H9 (cell line): ENCODE results near the gene PRR23E. TPM values are rescaled to one million over a fixed set of nuclear protein-coding genes. Genes with fewer than 3 reads are reported as not detected.

Source experiments
- DNase-seq: peaks from one replicate; pipeline ENCODE4 v3.0.0-alpha.2; 2017
- H2AFZ ChIP-seq: one replicate; pipeline ENCODE4 v1.6.1; 2013; ENCODE audit warnings: mild to moderate bottlenecking, low read length, control low read depth, moderate library complexity
- H2AK5ac ChIP-seq: 2 replicates; pipeline ENCODE4 v1.6.1; 2013; ENCODE audit warnings: low read length, control low read depth, mixed read lengths; ENCODE audit not compliant: insufficient read length
- H2BK120ac ChIP-seq: one replicate; pipeline ENCODE4 v1.6.1; 2013; ENCODE audit warnings: low read depth, mild to moderate bottlenecking, low read length, control low read depth, inconsistent platforms; ENCODE audit not compliant: poor library complexity, severe bottlenecking
- H2BK12ac ChIP-seq: 2 replicates; pipeline ENCODE4 v1.6.1; 2013; ENCODE audit warnings: low read length, control low read depth, mixed read lengths, low read depth; ENCODE audit not compliant: insufficient read length
- H2BK15ac ChIP-seq: 2 replicates; pipeline ENCODE4 v1.6.1; 2013; ENCODE audit warnings: low read depth, low read length, control low read depth
- H2BK20ac ChIP-seq: one replicate; pipeline ENCODE4 v1.6.1; 2013; ENCODE audit warnings: low read depth, mild to moderate bottlenecking, low read length, control low read depth, inconsistent platforms; ENCODE audit not compliant: poor library complexity, severe bottlenecking
- H2BK5ac ChIP-seq: 2 replicates; pipeline ENCODE4 v1.6.1; 2013; ENCODE audit warnings: low read length, control low read depth, mixed read lengths; ENCODE audit not compliant: insufficient read length
- H3K14ac ChIP-seq: 2 replicates; pipeline ENCODE4 v1.6.1; 2013; ENCODE audit warnings: low read length, control low read depth; ENCODE audit not compliant: insufficient read depth
- H3K18ac ChIP-seq: 2 replicates; pipeline ENCODE4 v1.6.1; 2013; ENCODE audit warnings: low read depth, mild to moderate bottlenecking, mixed read lengths, low read length, control low read depth; ENCODE audit not compliant: insufficient read length
- H3K23ac ChIP-seq: 2 replicates; pipeline ENCODE4 v1.6.1; 2013; ENCODE audit warnings: low read length, control low read depth, mixed read lengths, low read depth; ENCODE audit not compliant: insufficient read length
- H3K23me2 ChIP-seq: 2 replicates; pipeline ENCODE4 v1.6.1; 2013; ENCODE audit warnings: low read depth, mild to moderate bottlenecking, mixed read lengths, low read length, control low read depth; ENCODE audit not compliant: insufficient read length, poor library complexity, severe bottlenecking
- H3K27ac ChIP-seq: 2 replicates; pipeline ENCODE4 v1.5.1; 2013; ENCODE audit warnings: low read length, control low read depth, mixed read lengths, low read depth; ENCODE audit not compliant: insufficient read length
- H3K27me3 ChIP-seq: 2 replicates; pipeline ENCODE4 v1.6.1; 2013; ENCODE audit warnings: low read length, control low read depth, inconsistent platforms; ENCODE audit not compliant: insufficient read depth
- H3K4ac ChIP-seq: 2 replicates; pipeline ENCODE4 v1.6.1; 2013; ENCODE audit warnings: low read depth, mild to moderate bottlenecking, control low read depth, inconsistent platforms, low read length, moderate library complexity
- H3K4me1 ChIP-seq: 2 replicates; pipeline ENCODE4 v1.6.1; 2013; ENCODE audit warnings: low read length, control low read depth, inconsistent platforms; ENCODE audit not compliant: insufficient read depth
- H3K4me2 ChIP-seq: 2 replicates; pipeline ENCODE4 v1.6.1; 2013; ENCODE audit warnings: low read length, control low read depth, mixed read lengths; ENCODE audit not compliant: insufficient read length, insufficient read depth
- H3K56ac ChIP-seq: 2 replicates; pipeline ENCODE4 v1.6.1; 2013; ENCODE audit warnings: low read depth, mild to moderate bottlenecking, mixed read lengths, low read length, control low read depth; ENCODE audit not compliant: insufficient read length
- H3K79me1 ChIP-seq: 2 replicates; pipeline ENCODE4 v1.6.1; 2013; ENCODE audit warnings: low read depth, mild to moderate bottlenecking, moderate library complexity, low read length, control low read depth, inconsistent platforms; ENCODE audit not compliant: insufficient read depth, poor library complexity, severe bottlenecking
- H3K79me2 ChIP-seq: 2 replicates; pipeline ENCODE4 v1.6.1; 2013; ENCODE audit warnings: low read length, control low read depth, inconsistent platforms; ENCODE audit not compliant: insufficient read depth
- H3K9ac ChIP-seq: 2 replicates; pipeline ENCODE4 v1.6.1; 2013; ENCODE audit warnings: low read length, control low read depth, mixed read lengths; ENCODE audit not compliant: insufficient read length; ENCODE audit errors: extremely low read depth
- H3K9me3 ChIP-seq: one replicate; pipeline ENCODE4 v1.6.1; 2013; ENCODE audit warnings: low read depth, low read length, inconsistent platforms; ENCODE audit not compliant: control insufficient read depth
- H3T11ph ChIP-seq: one replicate; pipeline ENCODE4 v1.6.1; 2013; ENCODE audit warnings: mild to moderate bottlenecking, low read length, control low read depth, inconsistent platforms
- H4K20me1 ChIP-seq: one replicate; pipeline ENCODE4 v1.6.1; 2013; ENCODE audit not compliant: control insufficient read depth, insufficient read length, insufficient read depth
- H4K5ac ChIP-seq: 2 replicates; pipeline ENCODE4 v1.6.1; 2013; ENCODE audit warnings: low read depth, mild to moderate bottlenecking, mixed read lengths, low read length, control low read depth; ENCODE audit not compliant: insufficient read length
- H4K8ac ChIP-seq: replicated peaks from 2 replicates; pipeline ENCODE4 v1.6.1; 2013; ENCODE audit warnings: low read length, control low read depth, mixed read lengths, low read depth; ENCODE audit not compliant: insufficient read length
- H4K91ac ChIP-seq: 2 replicates; pipeline ENCODE4 v1.6.1; 2013; ENCODE audit warnings: low read depth, mild to moderate bottlenecking, moderate library complexity, mixed read lengths, low read length, control low read depth; ENCODE audit not compliant: insufficient read length
- H3K27ac Mint-ChIP-seq, 3 experiments: 2 replicates in 2 of 3; 3 replicates in 1 of 3; pipeline ENCODE4 v1.8.0; 2020 to 2021; ENCODE audit warnings: mixed read lengths in 3 of 3, mild to moderate bottlenecking in 1 of 3, moderate library complexity in 1 of 3
- H3K27me3 Mint-ChIP-seq: 2 replicates; pipeline ENCODE4 v1.8.0; 2021; ENCODE audit warnings: low read depth, mild to moderate bottlenecking, moderate library complexity, mixed read lengths
- H3K36me3 Mint-ChIP-seq, 3 experiments: 2 replicates in 2 of 3; 3 replicates in 1 of 3; pipeline ENCODE4 v1.8.0; 2020 to 2021; ENCODE audit warnings: low read depth in 3 of 3, mixed read lengths in 3 of 3; ENCODE audit not compliant: insufficient read depth in 1 of 3
- H3K4me1 Mint-ChIP-seq, 2 experiments: 2 replicates each; pipeline ENCODE4 v1.8.0; 2020; ENCODE audit warnings: mixed read lengths in 2 of 2
- H3K4me3 Mint-ChIP-seq, 2 experiments: 2 replicates in 1 of 2; 3 replicates in 1 of 2; pipeline ENCODE4 v1.8.0; 2020 to 2021; ENCODE audit warnings: mild to moderate bottlenecking in 2 of 2, mixed read lengths in 2 of 2, moderate library complexity in 1 of 2
- H3K9me3 Mint-ChIP-seq, 2 experiments: 2 replicates in 1 of 2; 3 replicates in 1 of 2; pipeline ENCODE4 v1.8.0; 2020; ENCODE audit warnings: mild to moderate bottlenecking in 2 of 2, mixed read lengths in 2 of 2, moderate library complexity in 1 of 2
- WGBS: extraction: QIAGEN DNeasy Blood & Tissue Kit; methylation state at CpG from one replicate; pipeline ENCODE4 v1.1.7; 2013; ENCODE audit warnings: missing lambda C conversion rate, low lambda C conversion rate, mixed read lengths; ENCODE audit not compliant: insufficient read length; ENCODE audit errors: extremely low coverage; 5-methylcytosine and 5-hydroxymethylcytosine counted together
- total RNA-seq: library from RNA; stranded (reverse); gene quantifications from 2 replicates; pipeline ENCODE4 v1.2.1, GENCODE V29; 2021
- TF ChIP-seq, protein P1 (sequence below): fragments of 200-600 bp; sonication (generic); conservative IDR thresholded peaks from 3 replicates; pipeline ENCODE4 v1.8.0; 2021; ENCODE audit warnings: antibody characterized with exemption, mild to moderate bottlenecking

PRR23E gene
- total RNA-seq, 1 experiment from 2014 or later: not detected

DNA sequence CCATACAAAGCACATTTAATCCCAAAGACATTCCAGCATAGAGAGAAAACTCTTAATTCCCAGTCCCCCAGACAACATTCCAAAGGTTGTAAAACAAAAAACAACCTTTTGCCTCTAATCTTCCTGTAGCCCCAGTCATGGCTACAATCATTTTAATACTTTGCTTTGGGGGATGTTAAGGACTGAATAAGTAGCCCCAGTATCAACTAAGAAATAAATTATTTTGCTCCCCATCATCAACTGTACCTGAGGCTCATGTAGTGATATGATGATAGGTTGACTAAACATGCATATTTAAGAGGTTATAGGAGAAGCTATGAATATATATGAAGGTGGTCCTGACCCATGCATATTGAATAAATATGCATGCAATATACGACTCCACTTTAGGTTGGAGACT, 54.4 kb downstream of the PRR23E start:
- H2BK12ac ChIP-seq: no peak overlapping the region
- no peak overlapping the region for H3K18ac ChIP-seq
- H2BK120ac ChIP-seq: no peak overlapping the region
- no peak overlapping the region for H3K23ac ChIP-seq
- H3T11ph ChIP-seq: no peak overlapping the region
- no peak overlapping the region for H2BK20ac ChIP-seq
- H2AFZ ChIP-seq: no peak overlapping the region
- Mint-ChIP-seq H3K9me3 (peaks cover 57 to 80% of the 10 kb centered on the region in 2 experiments), H3K27me3 (peaks cover 11% of the 10 kb centered on the region), H3K4me3 (no peak overlapping the region), H3K36me3 (peaks cover 5 to 23% (median 11%) of the 10 kb centered on the region in 3 experiments; a peak in 6 of 7 replicates), H3K27ac (no peak overlapping the region), H3K4me1 (no peaks in the 10 kb centered on the region)
- DNase-seq: no peak
- no CpG with 5 or more reads among the region's 1 CpG for WGBS
- H4K8ac ChIP-seq: no peak overlapping the region
- no peak overlapping the region for H3K56ac ChIP-seq
- H4K20me1 ChIP-seq: no peaks in the 10 kb centered on the region
- H3K79me2 ChIP-seq: no peaks in the 10 kb centered on the region
- no peak overlapping the region for H2BK5ac ChIP-seq
- no peak overlapping the region for H2AK5ac ChIP-seq
- no peak overlapping the region for H3K4me2 ChIP-seq
- TF ChIP-seq, protein P1, sequence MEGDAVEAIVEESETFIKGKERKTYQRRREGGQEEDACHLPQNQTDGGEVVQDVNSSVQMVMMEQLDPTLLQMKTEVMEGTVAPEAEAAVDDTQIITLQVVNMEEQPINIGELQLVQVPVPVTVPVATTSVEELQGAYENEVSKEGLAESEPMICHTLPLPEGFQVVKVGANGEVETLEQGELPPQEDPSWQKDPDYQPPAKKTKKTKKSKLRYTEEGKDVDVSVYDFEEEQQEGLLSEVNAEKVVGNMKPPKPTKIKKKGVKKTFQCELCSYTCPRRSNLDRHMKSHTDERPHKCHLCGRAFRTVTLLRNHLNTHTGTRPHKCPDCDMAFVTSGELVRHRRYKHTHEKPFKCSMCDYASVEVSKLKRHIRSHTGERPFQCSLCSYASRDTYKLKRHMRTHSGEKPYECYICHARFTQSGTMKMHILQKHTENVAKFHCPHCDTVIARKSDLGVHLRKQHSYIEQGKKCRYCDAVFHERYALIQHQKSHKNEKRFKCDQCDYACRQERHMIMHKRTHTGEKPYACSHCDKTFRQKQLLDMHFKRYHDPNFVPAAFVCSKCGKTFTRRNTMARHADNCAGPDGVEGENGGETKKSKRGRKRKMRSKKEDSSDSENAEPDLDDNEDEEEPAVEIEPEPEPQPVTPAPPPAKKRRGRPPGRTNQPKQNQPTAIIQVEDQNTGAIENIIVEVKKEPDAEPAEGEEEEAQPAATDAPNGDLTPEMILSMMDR: no peak
- no peak overlapping the region for H3K14ac ChIP-seq
- H4K91ac ChIP-seq: no peak overlapping the region
- no peaks in the 10 kb centered on the region for H3K79me1 ChIP-seq
- H4K5ac ChIP-seq: no peak overlapping the region
- no peak overlapping the region for H3K9ac ChIP-seq
- no peaks in the 10 kb centered on the region for H3K23me2 ChIP-seq
- H3K4ac ChIP-seq: no peak overlapping the region
- H3K4me1 ChIP-seq: no peaks in the 10 kb centered on the region
- H3K9me3 ChIP-seq: peaks cover 29% of the 10 kb centered on the region
- H2BK15ac ChIP-seq: no peak overlapping the region
- no peaks in the 10 kb centered on the region for H3K27me3 ChIP-seq
- no peak overlapping the region for H3K27ac ChIP-seq

Other genes starting within 250 kb of the PRR23E start
- gene PLXNA1, start 210.0 kb upstream of the PRR23E start, total RNA-seq: 39.6 and 42.1 TPM in 2 replicates
- gene PRR20G, start 94.9 kb downstream of the PRR23E start, total RNA-seq: 0.26 and 0.35 TPM in 2 replicates